ENCODE data around the gene PAF1.
"Not testable (repeated sequence)": the region's sequence is repeated elsewhere in the genome, so short reads cannot be mapped to it uniquely, and the experiment has no call there.

Gene PAF1

DNA sequence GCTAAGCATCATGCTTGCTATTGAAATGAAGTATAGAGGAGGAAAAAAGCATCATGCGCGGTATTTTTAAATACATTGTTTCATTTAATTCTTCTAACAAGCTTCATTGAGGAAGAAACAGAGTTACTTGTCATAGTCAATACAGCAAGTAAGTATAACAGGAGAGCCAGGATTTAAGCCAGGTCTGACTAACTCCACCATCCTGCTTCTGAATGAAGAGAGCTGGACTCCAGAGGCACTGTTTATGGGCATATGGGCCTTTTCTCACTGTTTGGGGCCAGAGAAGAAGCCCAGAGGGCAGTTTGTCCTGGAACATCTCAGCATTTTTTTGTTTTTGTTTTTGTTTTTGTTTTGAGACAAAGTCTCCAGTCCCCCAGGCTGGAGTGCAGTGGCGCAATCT is 40.8 kb downstream of the PAF1 start:
- DNase-seq: no peak

GRCh38 chr19:39349326-39349725 is 41.6 kb downstream of the PAF1 start:
- no peak for DNase-seq

GRCh38 chr19:39347332-39348164 is 43.4 kb downstream of the PAF1 start:
- DNase-seq: no peak

GRCh38 chr19:39345956-39346355 is 45.0 kb downstream of the PAF1 start:
- no peak for DNase-seq

DNA sequence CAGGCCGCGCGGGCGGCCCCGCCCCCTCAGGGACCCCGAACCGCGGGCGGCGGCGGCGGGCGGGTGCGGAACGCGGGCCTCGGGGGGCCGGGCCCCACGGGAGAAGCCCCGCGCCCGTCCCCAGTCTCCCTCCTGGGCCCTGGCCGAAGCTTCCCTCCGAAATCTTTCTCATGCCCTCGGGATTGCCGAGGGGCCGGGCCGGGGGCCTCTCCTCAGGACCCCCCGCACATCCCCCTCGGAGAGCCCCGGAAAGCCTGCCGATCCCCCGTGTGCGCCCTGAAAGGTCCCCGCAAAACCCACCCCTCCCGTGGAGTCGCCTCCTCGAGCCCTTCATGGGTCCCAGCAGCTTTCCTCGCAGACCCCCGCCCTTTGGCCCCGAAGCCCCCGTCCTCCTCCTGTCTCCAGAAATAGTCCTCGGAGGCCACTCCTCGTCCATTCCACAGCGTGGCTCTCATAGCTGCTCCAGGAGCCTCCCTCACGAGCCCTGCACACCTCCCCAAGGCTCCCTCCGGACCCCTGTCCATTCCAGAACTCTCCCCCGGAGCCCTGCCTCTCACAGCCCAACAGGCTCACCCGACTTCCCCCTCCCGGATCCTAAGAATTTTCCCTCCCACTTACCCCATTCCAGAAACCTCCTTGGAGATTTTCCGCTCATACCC is 48.1 kb downstream of the PAF1 start:
- no peak for DNase-seq

DNA sequence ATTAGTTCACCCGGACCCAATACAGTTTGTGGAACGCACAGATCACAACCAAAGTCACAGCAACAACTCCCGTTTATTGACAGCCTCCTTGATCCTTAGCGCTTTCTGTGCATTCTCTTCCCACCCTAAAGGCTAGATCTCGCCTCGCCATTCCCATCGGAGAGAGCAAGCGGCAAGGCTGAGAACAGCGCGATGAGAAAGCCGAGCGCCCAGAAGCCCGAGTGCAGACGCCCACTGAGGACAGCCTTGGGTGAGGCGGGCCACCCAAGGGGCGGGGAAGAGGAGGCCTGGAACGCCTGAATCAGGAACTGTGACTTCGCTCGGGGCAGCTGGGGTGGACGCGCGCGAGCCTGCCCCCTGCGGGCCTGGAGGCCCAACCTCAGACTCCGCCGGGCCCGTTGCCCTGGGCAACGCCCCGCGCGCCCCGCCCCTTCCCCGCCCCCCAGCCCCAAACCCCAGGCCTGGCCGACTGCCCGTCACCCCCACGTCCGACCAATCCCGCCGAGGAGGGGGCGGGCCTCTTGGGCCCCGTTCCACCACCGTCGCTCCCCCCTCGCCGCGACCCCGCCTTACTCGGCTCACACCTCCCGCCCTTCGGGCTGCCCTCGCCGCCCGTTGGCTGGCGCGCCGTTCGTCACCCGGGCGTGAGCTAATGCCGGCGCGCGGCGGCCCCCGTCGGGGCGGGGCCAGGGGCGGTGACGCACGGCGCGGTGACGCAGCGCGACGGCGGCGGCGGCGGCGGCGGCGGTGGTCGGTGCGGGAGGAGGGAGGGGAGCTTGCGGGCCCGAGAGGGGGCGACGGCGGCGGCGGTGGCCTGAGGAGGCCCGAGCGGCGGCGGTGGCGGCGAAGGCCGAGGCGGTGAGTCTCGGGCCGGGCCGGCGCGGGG is 48.9 kb downstream of the PAF1 start, which contains the start of gene SAMD4B:
SAMD4B (plus strand) TSS at position 703 of the 886 bp plus-strand sequence. CDS start 14,473 bp downstream, outside the sequence.
- peak; percentile 96 for DNase-seq

DNA sequence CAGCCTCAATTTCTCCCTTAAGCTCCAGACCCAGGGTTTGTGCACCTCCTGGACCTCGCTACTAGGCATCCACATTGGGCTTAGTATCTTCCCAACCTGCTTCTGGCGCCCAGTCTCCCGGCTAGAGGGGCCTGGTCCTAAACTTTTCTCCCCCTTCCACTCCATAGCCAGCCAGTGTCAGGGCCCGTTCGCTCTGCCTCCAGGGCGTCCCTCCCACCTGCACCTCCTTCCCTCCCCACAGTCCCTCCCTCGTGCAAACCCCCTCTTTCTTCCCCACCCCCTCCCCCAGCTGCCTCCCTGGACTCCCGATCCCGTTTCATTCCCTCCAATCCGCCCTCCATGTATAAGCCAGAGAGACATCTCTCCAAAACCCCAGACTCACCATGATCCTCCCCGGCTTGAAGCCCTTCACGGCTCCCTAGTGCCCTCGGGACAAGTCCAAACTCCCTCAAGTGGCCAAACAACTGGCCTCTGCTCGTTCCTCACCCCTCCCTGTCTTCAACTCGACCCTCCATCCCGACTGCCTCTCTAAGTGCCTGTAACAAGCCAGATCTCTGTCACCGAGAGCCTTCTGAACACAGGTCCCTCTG is 49.7 kb downstream of the PAF1 start:
- no peak for DNase-seq

- DNase-seq: not testable (repeated sequence)
These were observed 50.8 kb downstream of the PAF1 start for GRCh38 chr19:39340156-39340555.

- no peak for DNase-seq
These were observed 51.2 kb downstream of the PAF1 start for GRCh38 chr19:39339674-39340073.

DNA sequence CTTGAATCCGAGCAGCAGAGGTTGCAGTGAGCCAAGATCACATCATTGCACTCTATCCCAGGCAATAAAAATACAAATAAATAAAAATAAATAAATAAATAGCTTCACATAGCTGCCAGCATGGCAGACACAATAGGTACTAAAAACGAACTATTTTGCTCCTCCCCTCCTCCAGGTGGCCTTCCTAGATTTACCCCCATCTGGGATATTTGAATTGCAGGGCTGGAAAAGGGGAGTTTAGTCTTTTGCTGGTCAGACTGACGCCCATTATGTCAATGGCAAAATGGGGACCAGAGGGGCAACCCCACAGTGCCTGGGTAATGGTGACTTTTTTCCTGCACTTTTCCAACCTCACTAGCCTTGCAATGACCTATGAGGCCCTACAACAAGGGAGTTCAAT is 54.4 kb downstream of the PAF1 start:
- DNase-seq: no peak
